ENCODE measurements around the gene PRDM11.
A peak's percentile ranks its signal among the peaks of the same experiment; 100 is the strongest.

PRDM11 gene

DNA sequence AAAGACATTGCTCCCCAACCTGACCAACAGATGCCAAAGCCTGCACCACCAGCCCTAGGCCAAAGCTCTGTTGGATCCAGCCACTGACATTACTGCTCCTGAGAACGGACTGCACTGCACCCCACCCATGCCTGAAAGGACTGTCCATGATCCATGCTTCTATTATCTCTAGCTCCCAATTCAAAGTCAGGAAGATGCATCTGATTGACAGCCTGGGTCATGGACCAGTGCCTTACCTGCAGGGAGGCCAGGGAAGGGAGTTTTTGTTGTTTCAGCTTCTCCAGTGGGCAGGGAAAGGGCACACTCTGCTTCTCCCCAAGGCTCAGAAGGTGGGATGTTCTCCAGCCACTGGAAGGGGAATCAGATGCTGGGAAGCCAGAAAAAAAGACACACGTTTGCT lies 4.8 kb upstream of the PRDM11 start:
- DNase-seq (ENCODE audit: low spot score), result no peak

DNA sequence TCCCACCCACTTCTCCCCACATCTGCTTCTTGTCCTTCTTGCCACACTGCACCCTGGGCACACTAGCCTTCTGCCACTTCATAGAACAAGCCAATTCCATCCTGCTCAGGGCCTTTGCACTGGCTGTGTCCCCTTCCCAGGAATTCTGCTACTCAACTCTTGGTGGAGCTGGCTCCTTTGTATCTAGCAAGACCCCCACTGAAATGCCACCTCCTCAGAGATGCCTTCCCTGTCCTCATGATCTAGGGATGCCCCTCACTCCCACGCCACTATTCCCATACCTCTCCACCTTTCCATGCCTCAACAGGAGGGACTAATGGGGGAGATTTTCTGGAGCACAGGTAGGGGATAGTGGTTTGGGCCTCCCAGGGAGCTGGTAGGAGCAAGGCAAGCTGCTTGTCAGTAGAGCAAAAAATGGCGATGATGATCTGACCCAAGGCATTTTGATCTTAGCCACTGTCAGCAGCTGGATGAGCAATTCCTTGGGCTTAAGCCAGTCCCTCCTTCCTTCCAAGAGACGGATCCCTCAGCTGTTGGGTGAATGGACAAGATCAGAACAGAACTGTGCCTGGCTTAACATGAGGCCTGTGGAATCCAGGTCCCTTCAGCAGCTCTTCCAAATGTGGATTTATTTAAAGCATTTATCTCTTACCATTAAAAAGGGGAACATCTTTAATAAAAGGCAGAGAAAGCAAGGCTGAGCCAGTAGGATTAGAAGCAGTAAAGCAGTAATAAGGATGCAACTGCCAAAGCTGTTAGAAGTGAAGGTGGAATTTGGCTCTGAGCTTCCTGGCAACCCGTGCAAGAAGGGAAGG lies 4.0 kb upstream of the PRDM11 start:
- no peak for DNase-seq (ENCODE audit: low spot score)

DNA sequence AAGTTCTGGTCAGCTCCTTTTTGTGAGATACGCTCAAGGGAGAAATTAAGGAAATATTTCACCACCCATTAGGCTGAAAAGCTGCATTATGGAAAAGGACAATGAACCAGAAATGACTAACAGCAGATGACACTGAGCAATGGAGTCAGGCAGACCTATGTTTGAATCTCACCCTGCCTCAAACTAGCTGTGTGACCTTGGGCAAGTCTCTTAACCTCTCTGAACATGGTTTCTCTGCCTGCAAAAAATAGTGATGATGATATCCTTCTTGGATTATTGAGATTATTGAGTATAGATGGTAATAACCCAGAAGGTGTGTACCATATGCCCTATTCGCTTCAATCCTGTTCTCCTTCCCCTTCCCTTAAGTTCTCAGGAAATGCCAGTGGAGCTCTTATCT lies 2.9 kb upstream of the PRDM11 start:
- no peak for DNase-seq (ENCODE audit: low spot score)

DNA sequence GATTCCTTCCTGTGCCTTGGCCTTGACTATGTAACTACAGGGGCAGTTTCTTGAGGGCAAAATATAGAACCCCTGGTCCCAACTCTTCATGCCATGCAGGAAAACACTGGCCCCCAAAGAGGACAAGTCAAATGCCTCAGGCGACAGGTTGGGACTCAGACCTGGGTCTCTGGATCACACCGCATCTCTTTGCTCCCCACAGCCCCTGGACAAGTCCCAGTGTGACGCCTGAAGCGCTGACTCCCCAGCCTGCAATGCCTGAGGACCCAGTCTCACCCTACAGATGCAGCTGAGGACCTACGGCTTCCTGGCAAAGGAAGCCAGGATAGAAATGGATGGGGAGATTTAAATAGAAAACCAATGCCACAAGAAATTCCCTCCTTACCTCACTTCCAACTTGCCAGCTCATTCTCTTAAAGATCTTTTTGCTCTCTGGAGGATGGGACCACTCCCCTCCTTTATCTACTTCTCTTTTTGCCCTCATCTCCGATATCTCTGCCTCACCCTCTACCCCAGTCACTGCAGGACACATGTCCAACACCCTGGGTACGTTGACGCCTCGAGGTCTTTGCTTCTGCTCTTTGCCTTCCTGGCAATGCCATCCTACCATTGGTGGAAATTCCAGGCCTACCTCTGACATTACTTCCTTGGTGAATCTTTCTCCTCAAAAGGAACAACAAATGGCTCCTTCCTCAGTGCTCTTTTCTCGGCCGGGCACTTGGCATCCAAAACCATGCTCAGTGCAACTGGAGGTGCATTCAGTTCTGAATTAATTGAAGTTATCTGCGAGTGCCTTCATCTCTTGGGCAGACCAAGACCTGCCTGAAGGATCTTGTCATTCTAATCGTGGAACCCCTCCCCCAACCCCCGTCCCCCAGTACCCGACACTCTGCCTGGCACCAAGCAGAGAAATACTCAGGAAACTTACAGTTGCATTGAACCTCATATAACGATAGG lies 2.0 kb upstream of the PRDM11 start:
- no peak for DNase-seq (ENCODE audit: low spot score)

DNA sequence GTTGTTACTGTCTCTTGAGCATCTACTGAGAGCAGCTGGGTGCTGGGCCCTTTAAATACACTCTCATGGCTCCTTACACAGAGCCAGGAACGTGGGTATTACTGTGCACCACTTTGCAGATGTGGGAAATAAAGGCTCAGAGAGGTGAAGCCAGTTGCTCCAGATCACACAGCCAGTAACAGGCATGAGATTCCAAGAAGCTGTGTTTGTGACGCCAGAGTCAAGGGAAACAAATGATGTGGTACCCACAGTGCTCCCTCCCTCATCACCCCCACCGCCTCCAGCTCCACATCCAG lies 1.4 kb upstream of the PRDM11 start:
- DNase-seq (ENCODE audit: low spot score), result no peak

DNA sequence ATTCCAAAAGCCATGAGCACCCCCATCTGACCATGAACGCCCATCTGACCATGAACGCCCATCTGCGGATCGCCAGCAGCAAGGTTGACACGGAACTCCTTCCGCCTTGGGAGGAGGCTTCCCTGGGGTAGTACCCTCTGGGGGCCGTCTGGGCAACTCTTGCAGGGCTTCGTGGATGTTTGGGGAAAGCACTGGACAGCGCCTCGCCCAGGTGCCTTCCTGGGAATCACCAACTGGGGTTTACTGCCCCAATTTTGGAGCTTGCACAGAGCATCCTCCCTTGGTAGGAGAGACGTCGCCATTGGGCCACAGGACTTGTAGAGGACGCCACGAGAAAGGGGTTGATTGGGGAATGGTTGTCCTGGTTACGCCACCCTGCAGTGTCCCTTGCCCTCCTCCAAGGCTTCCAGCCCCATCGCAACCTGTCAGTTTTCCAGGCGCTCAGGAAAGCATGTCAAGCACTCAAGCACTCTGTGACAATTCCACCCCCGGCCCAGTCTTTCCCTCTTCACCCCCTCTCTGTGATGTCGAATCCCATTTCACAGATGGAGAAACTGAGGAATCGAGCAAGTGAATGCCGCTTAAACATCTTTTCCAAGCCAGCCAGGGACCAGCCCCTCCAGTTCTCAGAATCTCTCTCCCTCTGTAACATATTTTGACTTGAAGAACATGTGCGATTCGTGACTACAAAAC lies 914 bp upstream of the PRDM11 start:
- DNase-seq (ENCODE audit: low spot score), result peak; percentile 26

DNA sequence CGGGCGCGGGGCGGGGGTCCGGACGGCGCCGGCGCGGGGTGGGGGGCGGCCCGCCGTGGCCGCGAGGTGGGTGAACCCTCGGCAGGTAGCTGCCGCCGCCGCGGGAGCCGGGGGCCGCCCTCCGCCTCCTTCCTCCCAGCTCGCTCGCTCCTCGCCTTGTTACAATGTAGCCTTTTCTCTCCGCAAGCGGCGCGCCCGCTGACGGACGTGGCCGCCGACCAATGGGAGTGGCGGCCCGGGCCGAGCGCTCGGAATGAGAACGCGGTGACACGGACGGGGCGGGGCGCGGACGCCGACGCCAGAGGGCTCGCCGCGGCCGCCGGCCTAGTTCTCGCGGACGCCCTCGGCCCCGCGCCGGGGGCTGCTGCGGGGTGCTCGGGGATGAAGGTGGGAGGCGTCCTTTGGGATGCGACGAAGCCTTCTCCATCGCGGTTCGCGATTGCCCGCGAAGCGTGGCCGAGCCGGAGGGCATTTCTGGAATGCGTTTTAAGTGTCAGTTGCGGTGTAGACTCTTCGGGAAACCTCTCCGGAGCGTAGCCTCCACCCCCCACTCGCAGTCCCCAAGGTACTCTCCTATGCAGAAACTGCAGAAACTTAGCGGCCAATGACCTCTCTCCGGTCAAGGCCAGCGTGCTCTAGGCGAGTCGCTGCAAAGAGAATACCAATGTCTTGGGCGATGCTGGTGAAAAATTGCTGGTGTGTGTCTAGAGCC lies 734 bp downstream of the PRDM11 start:
- DNase-seq (ENCODE audit: low spot score), result peak; percentile 93

DNA sequence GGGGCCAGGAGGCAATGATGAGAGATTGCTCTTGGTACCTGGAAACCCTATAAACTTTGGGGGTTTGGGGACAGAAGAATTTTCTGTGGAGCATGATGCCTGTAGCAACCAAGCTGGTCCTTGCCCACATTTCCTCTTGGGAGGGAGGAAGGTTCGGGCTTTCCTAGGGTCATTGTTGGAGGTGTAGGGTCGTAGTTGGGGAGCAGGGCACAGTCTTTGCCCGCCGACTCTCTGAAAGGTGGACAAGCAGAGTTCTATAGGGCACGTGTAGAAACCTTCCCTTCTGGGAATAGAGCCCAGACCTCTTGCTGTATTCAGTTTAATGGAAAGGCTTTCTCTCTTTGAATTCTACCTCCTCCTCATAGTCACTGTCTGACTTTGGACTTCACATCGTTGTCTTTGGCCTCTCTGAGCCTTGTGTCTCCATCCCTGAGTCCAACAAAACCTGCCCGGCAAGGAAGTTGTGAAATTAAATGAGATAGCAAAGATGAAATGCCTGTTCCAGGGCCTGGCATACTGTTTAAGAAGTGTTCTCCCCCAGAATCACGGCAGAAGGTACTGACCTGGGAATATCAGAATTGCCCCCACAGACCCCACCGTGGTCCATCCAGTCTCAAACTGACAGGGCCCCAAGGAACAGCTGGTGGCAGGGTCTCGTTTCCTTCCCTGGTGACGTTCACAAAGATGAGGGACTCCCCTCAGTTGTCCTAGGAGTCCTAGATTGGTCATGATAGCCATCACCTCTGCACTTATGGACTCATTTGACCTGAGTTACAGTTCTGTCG lies 1.6 kb downstream of the PRDM11 start:
- no peak for DNase-seq (ENCODE audit: low spot score)

DNA sequence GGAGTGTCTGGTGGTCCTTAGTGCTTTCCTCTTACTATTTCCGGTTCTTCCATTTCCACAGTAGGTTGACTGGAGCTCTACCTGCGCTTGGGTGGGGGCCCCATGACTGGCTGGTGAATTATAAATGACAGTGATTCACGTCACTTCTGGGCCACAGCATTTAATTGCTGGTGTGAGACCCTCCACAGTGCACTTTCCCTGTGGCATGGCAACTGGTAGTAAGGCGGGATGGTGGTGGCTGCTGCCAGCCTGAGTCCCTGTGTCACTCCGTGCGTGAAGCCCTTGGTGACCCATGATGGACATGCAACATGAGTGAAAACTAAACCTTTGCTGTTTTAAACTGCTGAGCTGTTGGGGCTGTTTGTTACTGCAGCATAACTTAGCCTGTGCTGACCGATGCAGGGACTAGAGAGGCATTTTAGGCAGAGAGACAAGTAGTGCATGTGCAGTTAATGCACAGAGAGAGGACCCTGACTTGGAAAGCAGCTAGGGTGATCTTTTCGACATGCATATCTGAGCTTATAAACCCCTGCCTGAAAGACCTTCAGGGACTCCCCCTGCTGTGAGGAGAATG lies 3.1 kb downstream of the PRDM11 start:
- no peak for DNase-seq (ENCODE audit: low spot score)

DNA sequence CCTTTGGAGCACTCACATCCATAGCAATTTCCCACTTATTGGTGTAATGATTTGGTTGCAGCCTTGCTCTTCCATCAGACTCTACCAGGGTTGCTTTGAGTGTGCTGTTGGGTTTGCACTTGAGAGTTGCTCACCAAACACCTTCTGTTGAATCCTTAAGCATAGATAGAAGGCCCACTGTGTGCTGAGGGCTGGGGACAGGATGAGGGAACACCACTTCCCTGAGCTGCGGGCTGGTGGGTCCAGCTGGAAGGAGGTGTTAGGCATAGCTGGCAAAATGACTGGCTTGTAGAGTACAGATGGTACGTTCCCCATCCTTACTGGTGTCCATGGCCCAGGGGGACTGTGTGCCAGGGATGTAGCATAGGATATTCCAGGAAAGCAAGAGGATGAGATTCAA lies 3.9 kb downstream of the PRDM11 start:
- no peak for DNase-seq (ENCODE audit: low spot score)

DNA sequence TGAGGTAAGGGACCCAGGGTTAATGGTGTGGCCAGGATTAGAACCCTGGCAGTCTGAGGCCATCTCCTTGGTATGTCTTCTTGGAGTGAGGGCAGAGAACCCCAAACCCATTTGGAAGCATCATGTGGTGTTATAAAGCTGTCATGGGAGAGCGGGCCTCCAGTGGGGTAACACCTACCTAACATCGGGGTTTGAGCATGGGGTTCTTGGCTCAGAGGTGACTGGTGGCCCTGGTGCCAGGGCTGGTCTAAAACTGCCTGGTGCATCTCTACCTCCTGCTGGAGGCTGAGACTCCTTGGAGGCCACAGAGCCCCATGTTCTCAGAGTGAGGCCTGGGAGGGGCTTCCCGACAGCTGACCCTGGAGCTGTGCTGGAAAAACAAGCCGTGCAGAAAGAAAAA lies 4.5 kb downstream of the PRDM11 start:
- no peak for DNase-seq (ENCODE audit: low spot score)

DNA sequence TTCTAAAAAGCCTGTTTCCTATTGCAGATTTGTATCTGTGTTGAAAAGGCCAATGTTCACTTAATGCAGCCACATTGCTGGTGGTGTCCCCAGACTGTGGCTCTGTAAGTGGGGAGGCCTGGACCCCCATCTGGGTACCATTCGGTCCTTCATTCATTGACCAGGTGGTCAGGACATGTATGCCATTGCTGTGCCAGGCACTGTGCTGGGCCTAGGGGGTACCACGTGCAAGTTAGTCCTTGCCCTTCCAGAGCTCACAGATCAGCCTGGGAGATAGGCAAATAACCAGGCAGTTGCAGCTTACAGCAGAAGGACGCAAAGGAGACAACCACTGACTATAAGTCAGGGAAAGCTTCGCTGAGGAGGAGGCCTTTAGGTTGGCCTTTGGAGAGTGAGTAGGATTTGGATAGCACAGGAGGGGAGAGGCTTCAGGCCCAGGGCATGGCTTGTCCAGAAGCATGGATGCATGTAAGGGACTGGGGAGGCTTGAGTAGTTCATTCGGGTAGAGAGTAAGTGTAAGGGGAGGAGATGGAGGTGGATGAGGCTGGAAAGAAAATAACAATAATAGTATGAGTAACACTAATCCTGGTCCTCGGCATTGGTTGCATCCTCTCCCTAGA lies 5.0 kb downstream of the PRDM11 start:
- no peak for DNase-seq (ENCODE audit: low spot score)

DNA sequence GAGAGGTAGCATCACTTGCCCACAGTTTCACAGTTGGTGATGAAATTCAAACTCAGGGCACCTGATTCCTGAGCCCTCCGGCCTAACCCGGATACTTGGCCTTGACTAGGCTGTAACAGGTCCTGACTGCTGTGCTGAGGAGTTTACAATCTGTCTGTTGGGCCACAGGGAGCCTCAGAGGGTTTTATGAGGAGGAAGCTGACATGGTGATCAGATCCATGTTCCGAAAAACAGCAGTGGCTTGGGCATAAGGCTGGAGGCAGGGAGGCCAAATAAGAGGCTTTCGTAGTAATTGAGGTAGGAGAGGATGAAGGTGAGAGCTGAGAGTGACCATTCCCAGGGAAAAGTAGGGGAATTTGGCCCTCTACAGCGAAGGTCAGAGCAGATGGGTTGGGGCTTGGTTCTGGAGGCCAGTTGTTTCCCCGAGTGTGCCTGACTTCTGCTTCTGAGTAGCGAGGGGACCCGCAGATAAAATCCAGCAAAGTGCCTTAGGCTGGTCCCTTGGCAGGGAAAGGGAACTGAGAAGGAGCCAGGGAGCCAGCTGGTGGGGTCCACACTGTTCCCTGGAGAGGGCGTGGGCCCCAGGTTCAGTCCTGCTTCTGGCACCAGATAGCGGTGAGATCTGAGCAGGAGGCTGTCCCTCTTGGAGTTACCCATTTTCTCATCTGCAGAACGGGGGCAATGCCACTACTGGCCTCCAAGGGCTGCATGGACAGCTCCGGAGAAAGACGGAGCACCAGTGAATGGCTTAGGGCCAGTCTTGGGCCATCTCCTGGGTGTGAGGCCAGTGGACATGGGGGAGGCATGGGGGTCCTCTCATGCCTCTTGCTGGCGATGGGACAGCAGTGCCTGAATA lies 6.5 kb downstream of the PRDM11 start:
- DNase-seq (ENCODE audit: low spot score), result no peak

DNA sequence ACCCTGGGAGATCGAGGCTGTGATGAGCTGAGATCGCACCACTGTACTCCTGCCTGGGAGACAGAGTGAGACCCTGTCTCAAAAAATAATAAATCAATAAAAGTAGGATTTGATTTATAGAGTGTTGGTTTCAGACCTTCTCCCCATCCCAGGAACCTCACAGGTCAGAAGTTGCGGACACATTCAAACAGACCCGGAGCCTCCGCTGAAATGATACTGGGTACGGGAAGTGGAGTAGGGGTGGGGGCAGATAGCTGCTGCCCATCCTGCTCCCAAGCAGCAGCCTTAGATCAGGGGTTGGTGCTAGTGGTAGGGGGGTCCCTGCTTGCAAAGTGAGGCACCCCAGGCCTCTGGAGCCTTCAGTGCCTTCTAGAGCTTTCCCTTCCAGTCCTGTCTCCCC lies 7.8 kb downstream of the PRDM11 start:
- DNase-seq (ENCODE audit: low spot score), result no peak

DNA sequence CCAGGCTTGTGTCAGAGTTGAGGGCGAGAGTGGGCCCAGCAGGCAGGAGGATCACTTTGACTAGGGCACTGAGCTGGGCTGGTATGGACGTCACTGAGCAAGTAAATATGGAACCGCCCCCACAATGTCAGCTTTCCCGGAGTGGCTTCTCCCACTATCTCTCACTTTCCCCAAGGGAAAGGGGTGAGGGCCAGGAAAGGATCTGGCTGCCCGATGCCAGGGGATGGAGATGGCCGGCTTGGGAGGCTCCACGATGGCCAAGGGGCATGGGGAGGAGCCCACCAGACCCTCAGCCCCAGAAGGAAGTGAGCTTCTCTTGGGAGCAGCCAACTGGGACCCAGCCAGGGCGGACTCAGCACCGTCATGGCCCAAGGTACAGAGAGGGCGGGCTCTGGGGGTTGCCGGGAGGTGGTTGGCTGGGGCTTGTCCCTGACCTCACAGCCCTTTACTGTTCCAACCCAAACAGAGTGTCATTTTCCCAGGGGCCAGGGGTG lies 8.7 kb downstream of the PRDM11 start:
- DNase-seq (ENCODE audit: low spot score), result no peak

DNA sequence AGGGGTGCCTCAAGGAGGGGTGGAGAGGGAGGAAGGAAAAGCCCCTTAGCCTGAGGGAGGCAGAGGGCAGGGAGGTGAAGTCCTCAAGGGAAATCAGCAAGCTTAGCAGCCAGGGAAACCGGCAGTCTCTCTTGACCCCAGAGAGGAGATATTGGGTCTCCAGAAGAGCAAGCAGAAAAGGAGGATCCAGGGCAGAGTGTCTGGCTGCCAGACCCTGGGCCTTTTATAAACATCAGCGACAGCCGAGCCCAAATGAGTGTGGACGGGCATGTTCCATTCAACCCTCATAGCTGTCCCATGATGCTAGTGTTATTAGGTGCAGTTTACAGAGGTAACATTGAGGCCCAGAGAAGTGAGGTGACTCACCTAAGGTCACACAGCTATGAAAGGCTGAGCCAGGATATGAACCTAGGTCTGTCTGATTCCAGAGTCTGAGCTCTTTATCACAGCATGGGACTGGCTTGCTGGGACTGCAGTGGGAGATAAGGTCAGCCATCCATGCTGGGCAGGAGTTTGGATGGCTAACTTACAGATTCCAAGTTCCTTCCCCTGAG lies 9.3 kb downstream of the PRDM11 start:
- DNase-seq (ENCODE audit: low spot score), result no peak

DNA sequence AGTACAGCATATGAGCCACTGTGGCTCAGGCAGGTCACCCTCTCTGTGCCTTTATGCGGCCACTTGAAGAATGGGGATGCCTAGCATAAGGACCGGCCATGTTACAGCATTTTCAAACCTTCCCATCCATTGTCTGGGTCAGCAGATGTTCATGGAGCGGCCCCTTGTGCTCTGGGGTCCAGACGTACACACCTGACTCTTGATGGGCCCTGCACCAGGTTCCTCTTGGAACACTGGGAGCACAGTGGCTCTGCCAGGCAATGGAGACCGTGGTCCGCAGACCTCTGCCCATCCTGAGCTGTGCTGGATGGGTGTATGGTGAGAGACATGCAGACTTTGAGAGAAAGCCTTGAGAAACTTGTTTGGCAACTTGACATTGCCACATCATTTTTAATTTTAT lies 9.8 kb downstream of the PRDM11 start:
- no peak for DNase-seq (ENCODE audit: low spot score)

DNA sequence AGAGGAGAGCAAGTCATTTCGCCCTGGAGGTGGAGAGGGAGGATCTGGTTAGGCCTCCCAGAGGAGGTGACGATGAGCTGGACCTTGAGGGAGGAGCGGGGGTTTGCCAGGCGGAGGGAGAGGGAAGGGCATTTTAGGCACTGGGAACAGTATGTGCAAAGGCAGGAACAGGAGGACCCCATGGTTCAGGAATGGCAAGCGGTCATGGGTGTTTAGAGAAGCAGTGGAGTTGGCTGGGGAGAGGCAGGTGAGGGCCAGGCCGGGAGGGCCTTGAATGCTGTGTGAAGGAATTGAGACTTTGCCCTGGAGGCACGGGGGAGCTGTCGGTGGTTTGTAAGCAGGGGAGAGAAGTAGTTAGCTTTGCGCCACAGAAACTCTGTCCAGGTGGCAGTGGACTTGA lies 10.3 kb downstream of the PRDM11 start:
- no peak for DNase-seq (ENCODE audit: low spot score)

All from SK-N-DZ (cell line).